Natural killer cell treated with Interleukin-12 subunit alpha and Interleukin-12 subunit beta and Interleukin-15 and Interleukin-18, amount 100 ng/mL, for 72 hours (primary cell): Measurements from ENCODE around the gene CNNM3. TPM values are rescaled to one million over a fixed set of nuclear protein-coding genes. Genes with fewer than 3 reads are reported as not detected.
"Not testable (repeated sequence)": the region's sequence is repeated elsewhere in the genome, so short reads cannot be mapped to it uniquely, and the experiment has no call there.

ENCODE experiments used
- ATAC-seq, 2 donors: fragments of 150-1000 bp; cut with Tn5 transposase in 1 of 2; sonication (Bioruptor Pico), chemical (Tn5 transposase) in 1 of 2; 2 replicates each; pipeline ENCODE4 v1.10.0; 2021
- DNase-seq: peaks from one replicate; pipeline ENCODE4 v3.0.0; 2022; ENCODE audit warnings: low spot score
- H3K27ac Mint-ChIP-seq, 2 donors: 1 replicate in 1 of 2; 2 replicates in 1 of 2; pipeline ENCODE4 v1.8.0; 2022; ENCODE audit warnings: mixed read lengths in 2 of 2, mild to moderate bottlenecking in 1 of 2, moderate library complexity in 1 of 2
- H3K27me3 Mint-ChIP-seq, 2 donors: 1 replicate in 1 of 2; 2 replicates in 1 of 2; pipeline ENCODE4 v1.8.0; 2022; ENCODE audit warnings: mixed read lengths in 2 of 2
- H3K36me3 Mint-ChIP-seq: one replicate; pipeline ENCODE4 v1.8.0; 2022; ENCODE audit warnings: mixed read lengths
- H3K4me1 Mint-ChIP-seq, 2 donors: 1 replicate in 1 of 2; 2 replicates in 1 of 2; pipeline ENCODE4 v1.8.0; 2022; ENCODE audit warnings: low read depth in 2 of 2, mixed read lengths in 2 of 2, mild to moderate bottlenecking in 1 of 2
- H3K4me3 Mint-ChIP-seq: one replicate; pipeline ENCODE4 v1.8.0; 2022; ENCODE audit warnings: mixed read lengths
- H3K9me3 Mint-ChIP-seq: 2 replicates; pipeline ENCODE4 v1.8.0; 2022; ENCODE audit warnings: mixed read lengths
- total RNA-seq, 2 donors: library from RNA; stranded (reverse); gene quantifications; one replicate each; pipeline ENCODE4 v1.2.3, GENCODE V29; 2022

Gene CNNM3
- total RNA-seq, 2 donors from 2014 or later = 15.7 to 32.9 TPM

- Mint-ChIP-seq H3K36me3 (peaks cover 13% of the 10 kb centered on the region), H3K27me3 (no peaks in the 10 kb centered on the region), H3K27ac (no peak overlapping the region), H3K9me3 (no peaks in the 10 kb centered on the region), H3K4me1 (peaks cover 0 to 2% of the 10 kb centered on the region in 2 donors), H3K4me3 (no peak overlapping the region)
- no peak for ATAC-seq
- DNase-seq = no peak
Measured at GRCh38 chr2:96848264-96848663, 32.2 kb downstream of the CNNM3 start.

GRCh38 chr2:96852667-96853066 lies 36.6 kb downstream of the CNNM3 start:
- no peak overlapping the region for H3K27ac Mint-ChIP-seq
- H3K4me1 Mint-ChIP-seq = peaks cover 15 to 20% of the 10 kb centered on the region in 2 donors
- no peak for ATAC-seq
- no peaks in the 10 kb centered on the region for H3K9me3 Mint-ChIP-seq
- no peak for DNase-seq
- no peaks in the 10 kb centered on the region for H3K27me3 Mint-ChIP-seq
- no peak overlapping the region for H3K4me3 Mint-ChIP-seq
- peaks cover 13% of the 10 kb centered on the region for H3K36me3 Mint-ChIP-seq

GRCh38 chr2:96853321-96853720 lies 37.3 kb downstream of the CNNM3 start:
- ATAC-seq (no peak), DNase-seq (no peak)
- Mint-ChIP-seq H3K9me3 (no peaks in the 10 kb centered on the region), H3K27ac (no peak overlapping the region), H3K27me3 (no peaks in the 10 kb centered on the region), H3K4me1 (peaks cover 15 to 20% of the 10 kb centered on the region in 2 donors), H3K4me3 (no peak overlapping the region), H3K36me3 (peaks cover 13% of the 10 kb centered on the region)

GRCh38 chr2:96856776-96857666 lies 41.0 kb downstream of the CNNM3 start:
- ATAC-seq = no peak
- DNase-seq = no peak

GRCh38 chr2:96857667-96858372 lies 41.8 kb downstream of the CNNM3 start, which contains the start of gene ANKRD39:
ANKRD39 (minus strand) TSS chr2:96858016; CDS start chr2:96857987, 29 bp downstream.
- peak within 1 kb of the TSS; percentile 21 to 59 for H3K27ac Mint-ChIP-seq
- H3K27me3 Mint-ChIP-seq = no peaks in the 10 kb centered on the region
- no peaks in the 10 kb centered on the region for H3K9me3 Mint-ChIP-seq
- peak; percentile 97 to 98 for ATAC-seq
- H3K4me3 Mint-ChIP-seq = peak within 1 kb of the TSS; percentile 85
- H3K4me1 Mint-ChIP-seq = peaks cover 20 to 26% of the 10 kb centered on the region in 2 donors
- H3K36me3 Mint-ChIP-seq = peaks cover 5% of the 10 kb centered on the region
- DNase-seq = peak; percentile 98

More at GRCh38 chr2:96856776-96857666, 41.0 kb downstream of the CNNM3 start:
- Mint-ChIP-seq H3K4me1 (peaks cover 20 to 26% of the 10 kb centered on the region in 2 donors), H3K27me3 (no peaks in the 10 kb centered on the region), H3K9me3 (no peaks in the 10 kb centered on the region), H3K4me3 (peak overlapping the region; percentile 85), H3K36me3 (peaks cover 13% of the 10 kb centered on the region), H3K27ac (peak overlapping the region; percentile 21 to 26)

GRCh38 chr2:96859099-96859649 lies 43.1 kb downstream of the CNNM3 start:
- H3K27me3 Mint-ChIP-seq = no peaks in the 10 kb centered on the region
- ATAC-seq (no peak), DNase-seq (no peak)
- H3K9me3 Mint-ChIP-seq = no peaks in the 10 kb centered on the region
- H3K36me3 Mint-ChIP-seq = no peaks in the 10 kb centered on the region
- H3K27ac Mint-ChIP-seq = peak overlapping the region; percentile 21 to 59
- H3K4me1 Mint-ChIP-seq = peaks cover 25 to 32% of the 10 kb centered on the region in 2 donors
- peak overlapping the region; percentile 85 for H3K4me3 Mint-ChIP-seq

GRCh38 chr2:96859681-96860064 lies 43.6 kb downstream of the CNNM3 start:
- H3K36me3 Mint-ChIP-seq = no peaks in the 10 kb centered on the region
- H3K4me1 Mint-ChIP-seq = peaks cover 25 to 32% of the 10 kb centered on the region in 2 donors
- no peak for ATAC-seq
- peak overlapping the region; percentile 21 to 59 for H3K27ac Mint-ChIP-seq
- H3K9me3 Mint-ChIP-seq = no peaks in the 10 kb centered on the region
- DNase-seq = no peak
- peak overlapping the region; percentile 85 for H3K4me3 Mint-ChIP-seq
- H3K27me3 Mint-ChIP-seq = no peaks in the 10 kb centered on the region

- DNase-seq = peak; percentile 38
- H3K27ac Mint-ChIP-seq = peak overlapping the region in 1 of 2 donors; percentile 59
Measured at GRCh38 chr2:96860065-96861029, 44.3 kb downstream of the CNNM3 start.

GRCh38 chr2:96861074-96861473 lies 45.0 kb downstream of the CNNM3 start:
- Mint-ChIP-seq H3K36me3 (no peaks in the 10 kb centered on the region), H3K27ac (no peak overlapping the region), H3K27me3 (no peaks in the 10 kb centered on the region), H3K4me3 (no peak overlapping the region), H3K9me3 (no peaks in the 10 kb centered on the region), H3K4me1 (peaks cover 24 to 34% of the 10 kb centered on the region in 2 donors)
- ATAC-seq (no peak), DNase-seq (no peak)

More at GRCh38 chr2:96860065-96861029, 44.3 kb downstream of the CNNM3 start:
- no peaks in the 10 kb centered on the region for H3K27me3 Mint-ChIP-seq
- no peaks in the 10 kb centered on the region for H3K36me3 Mint-ChIP-seq
- peaks cover 18 to 28% of the 10 kb centered on the region in 2 donors for H3K4me1 Mint-ChIP-seq
- no peaks in the 10 kb centered on the region for H3K9me3 Mint-ChIP-seq
- H3K4me3 Mint-ChIP-seq = no peak overlapping the region
- no peak for ATAC-seq

GRCh38 chr2:96863056-96863455 lies 47.0 kb downstream of the CNNM3 start:
- H3K4me1 Mint-ChIP-seq = peaks cover 19 to 38% of the 10 kb centered on the region in 2 donors
- not testable (repeated sequence) for ATAC-seq, H3K27me3 Mint-ChIP-seq, H3K9me3 Mint-ChIP-seq, DNase-seq, H3K36me3 Mint-ChIP-seq, H3K4me3 Mint-ChIP-seq
- peak overlapping the region; percentile 25 to 38 for H3K27ac Mint-ChIP-seq

GRCh38 chr2:96863575-96864342 lies 47.7 kb downstream of the CNNM3 start:
- Mint-ChIP-seq H3K4me1 (peaks cover 19 to 39% of the 10 kb centered on the region in 2 donors), H3K27me3 (no peaks in the 10 kb centered on the region), H3K9me3 (no peaks in the 10 kb centered on the region), H3K27ac (peak overlapping the region; percentile 25 to 38), H3K4me3 (no peak overlapping the region), H3K36me3 (no peaks in the 10 kb centered on the region)
- ATAC-seq (no peak), DNase-seq (no peak)

GRCh38 chr2:96864343-96865091 lies 48.4 kb downstream of the CNNM3 start:
- no peak for ATAC-seq
- Mint-ChIP-seq H3K4me3 (no peak overlapping the region), H3K36me3 (no peaks in the 10 kb centered on the region), H3K4me1 (peaks cover 19 to 33% of the 10 kb centered on the region in 2 donors), H3K27ac (no peak overlapping the region), H3K9me3 (no peaks in the 10 kb centered on the region), H3K27me3 (no peaks in the 10 kb centered on the region)
- DNase-seq = no peak
